HG03064 (cell line): ENCODE measurements around the gene TAF5.
A peak's percentile ranks its signal among the peaks of the same experiment; 100 is the strongest.
"Not testable (repeated sequence)": the region's sequence is repeated elsewhere in the genome, so short reads cannot be mapped to it uniquely, and the experiment has no call there.

Experiments
- ATAC-seq: cut with Tn5 transposase; IDR thresholded peaks from one replicate; pipeline ENCODE4 v1.9.1; 2021; ENCODE audit warnings: low read depth; ENCODE audit not compliant: unreplicated experiment

TAF5 gene

GRCh38 chr10:103367782-103368518 is at the start of gene TAF5:
Gene TAF5 (plus strand): TSS chr10:103367976. CDS start chr10:103367990, 14 bp downstream.
- ATAC-seq = peak; percentile 56

DNA sequence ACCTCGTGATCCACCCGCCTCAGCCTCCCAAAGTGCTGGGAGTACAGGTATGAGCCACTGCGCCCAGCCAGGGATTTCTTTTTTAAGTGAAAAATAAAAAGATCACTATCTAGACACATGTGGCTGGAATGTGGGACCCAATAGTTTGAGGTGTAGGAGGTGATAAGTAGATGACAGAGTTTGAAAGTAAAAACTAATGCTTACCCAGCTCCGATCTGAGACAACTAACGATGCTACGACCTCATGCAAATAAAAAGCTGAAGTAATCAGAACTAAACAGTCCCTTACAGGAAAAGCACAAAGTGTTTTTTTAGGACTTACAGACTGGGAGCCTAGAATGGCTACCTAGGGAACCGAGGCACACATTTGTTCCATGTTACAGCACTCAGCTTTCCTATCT is 39.9 kb upstream of the TAF5 start:
- ATAC-seq = no peak

DNA sequence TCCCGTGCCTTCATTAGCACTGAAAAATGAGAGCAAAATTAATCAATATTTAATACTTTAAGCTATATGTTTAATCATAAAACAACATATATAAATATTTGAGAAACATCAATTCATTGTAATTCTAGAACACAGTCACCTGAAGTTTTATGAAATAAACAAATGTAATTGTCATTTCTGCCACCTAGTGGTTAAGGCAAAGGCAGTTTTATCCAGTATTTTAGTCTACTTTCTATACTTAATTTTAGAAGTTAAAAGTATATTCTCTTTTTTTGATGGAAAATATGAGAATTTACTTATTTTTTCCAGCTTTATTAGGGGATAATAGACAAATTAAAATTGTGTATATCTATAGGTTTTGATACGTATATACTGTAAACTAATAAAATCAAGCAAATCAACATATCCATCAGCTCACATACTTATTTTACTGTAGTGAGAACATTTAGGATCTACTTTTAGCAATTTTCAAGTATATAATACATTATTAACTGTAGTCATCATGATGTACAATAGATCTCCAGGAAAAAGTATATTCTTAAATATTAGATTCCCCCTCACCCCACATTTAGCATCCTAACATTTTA is 33.7 kb upstream of the TAF5 start:
- ATAC-seq = no peak

GRCh38 chr10:103334567-103334966 is 33.2 kb upstream of the TAF5 start:
- no peak for ATAC-seq

DNA sequence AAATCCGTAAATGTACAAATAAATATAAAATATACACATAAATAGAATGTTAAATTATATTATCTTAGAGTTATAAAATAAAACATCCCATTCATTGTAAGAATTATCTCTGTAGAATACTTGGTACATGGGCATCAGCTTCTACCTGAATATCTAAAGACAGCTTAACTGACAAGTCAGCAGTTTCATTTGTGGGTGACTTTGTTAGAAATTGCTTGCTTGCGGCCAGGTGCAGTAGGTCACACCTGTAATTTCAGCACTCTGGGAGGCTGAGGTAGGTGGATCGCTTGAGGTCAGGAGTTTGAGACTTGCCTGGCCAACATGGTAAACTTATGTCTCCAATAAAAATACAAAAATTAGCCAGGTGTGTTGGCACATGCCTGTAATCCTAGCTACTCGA is 31.4 kb upstream of the TAF5 start:
- no peak for ATAC-seq

DNA sequence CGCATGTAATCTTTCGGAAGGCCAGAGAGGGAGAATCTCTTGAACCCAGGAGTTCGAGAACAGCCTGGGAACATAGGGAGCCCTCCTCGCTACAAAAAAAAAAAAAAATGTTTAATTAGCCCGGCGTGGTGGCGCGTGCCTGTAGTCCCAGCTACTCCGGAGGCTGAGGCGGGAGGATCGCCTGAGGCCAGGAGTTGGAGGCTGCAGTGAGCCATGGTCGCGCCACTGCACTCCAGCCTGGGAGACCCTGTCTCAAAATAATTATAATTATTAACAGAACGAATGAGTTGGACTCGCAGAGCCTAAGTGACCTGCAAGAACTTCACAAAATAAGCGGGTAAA is 17.6 kb upstream of the TAF5 start:
- ATAC-seq = no peak

DNA sequence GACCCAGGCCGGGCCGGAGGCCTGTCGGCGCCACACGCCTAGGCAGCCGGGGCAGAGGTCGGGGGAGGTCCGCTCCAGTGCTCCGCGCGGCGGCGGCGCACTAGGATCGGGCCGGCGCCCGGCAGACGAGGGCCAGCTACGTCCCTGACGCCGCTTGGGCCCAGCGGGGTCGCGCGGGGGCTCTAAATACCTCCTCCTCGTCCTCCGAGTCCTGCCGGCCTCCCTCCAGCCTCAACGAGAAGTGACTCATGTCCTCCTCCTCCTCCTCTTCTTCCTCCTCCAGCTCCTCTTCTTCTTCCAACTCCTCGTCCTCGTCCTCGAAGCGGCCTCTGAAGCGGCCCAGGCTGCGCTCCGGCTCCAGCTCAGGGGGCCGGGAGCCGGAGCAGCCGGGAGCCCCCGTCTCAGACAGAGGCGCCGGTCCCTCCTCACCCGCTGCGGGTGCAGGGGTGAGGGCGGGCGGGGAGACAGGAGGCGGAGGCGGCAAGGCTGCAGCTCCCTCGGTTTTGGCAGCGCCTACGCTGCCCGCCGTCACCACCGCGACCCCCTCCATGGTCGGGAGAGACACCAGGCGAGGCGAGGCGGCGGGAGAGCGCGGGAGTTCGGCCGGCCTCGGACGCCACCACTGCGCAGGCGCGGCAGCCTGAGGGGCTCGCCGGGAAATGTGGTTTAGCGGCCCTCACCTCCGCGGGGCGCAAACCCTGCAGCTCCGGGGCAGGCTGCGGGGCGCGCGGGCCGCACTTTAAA is 17.1 kb upstream of the TAF5 start, which contains the start of gene PCGF6:
TSS of gene PCGF6 (minus strand) at position 624 of the 744 bp plus-strand sequence. CDS start at position 550, 74 bp downstream.
- ATAC-seq = peak; percentile 71

DNA sequence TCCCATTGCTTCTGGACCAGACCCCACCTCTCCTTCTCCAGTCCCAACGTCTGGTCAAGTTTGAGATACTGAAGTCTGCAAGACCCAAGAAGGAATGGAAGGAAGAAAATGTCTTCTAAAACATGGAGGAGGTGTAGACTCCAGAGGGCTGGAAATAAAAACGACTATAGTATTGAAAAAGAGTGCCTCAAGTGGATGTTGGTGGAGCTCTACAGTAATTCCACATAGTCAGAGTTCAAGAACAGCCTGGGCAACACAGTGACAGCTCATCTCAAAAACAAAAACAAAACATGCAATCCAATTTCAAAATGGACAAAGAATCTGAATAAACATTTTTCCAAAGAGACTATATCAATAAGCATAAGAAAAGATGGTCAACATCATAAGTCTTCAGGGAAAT is 14.5 kb upstream of the TAF5 start:
- ATAC-seq = no peak

DNA sequence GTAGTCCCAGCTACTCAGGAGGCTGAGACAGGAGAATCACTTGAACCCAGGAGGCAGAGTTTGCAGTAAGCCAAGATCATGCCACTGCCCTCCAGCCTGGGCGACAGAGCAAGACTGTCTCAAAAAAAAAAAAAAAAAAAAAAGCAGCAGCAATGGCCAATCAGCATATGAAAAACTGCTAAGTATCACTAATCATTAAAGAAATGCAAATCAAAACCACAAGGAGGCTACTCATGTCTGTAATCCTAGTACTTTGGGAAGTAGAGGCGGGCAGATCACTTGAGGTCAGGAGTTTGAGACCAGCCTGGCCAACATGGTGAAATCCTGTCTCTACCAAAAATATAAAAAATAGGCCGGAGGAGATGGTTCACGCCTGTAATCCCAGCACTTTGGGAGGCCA is 13.2 kb upstream of the TAF5 start:
- ATAC-seq = not testable (repeated sequence)

DNA sequence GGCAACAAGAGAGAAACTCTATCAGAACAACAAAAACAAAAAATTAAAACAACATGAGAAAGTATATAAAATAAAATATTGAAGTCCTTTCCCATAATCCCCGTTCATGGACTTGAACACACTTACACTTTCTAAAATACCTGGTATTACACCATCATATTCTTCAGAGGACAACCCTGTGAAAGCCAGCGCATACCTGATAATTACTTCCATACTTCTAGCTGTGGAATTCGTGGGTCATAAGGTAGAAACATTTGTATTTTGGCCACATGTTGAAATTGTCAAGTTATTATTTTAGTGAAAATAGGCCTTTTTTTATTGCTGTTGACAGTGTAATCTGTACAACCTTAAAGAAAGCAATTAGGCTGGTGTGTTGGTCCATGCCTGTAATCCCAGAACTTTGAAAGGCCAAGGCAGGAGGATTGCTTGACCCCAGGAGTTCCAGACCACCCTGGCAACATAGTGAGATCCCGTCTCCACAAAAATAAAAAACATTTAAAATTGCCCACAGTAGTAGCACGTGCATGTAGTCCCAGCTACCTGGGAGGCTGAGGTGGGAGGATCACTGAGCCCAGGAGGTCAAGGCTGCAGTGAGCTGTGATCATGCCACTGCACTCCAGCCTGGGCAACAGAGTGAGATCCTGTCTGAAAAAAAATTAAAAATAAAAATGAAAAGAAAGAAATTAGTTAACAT is 11.7 kb upstream of the TAF5 start:
- no peak for ATAC-seq

- not testable (repeated sequence) for ATAC-seq
Measured at GRCh38 chr10:103359493-103359892, 8.3 kb upstream of the TAF5 start.

- not testable (repeated sequence) for ATAC-seq
Measured at GRCh38 chr10:103360791-103361190, 7.0 kb upstream of the TAF5 start.

DNA sequence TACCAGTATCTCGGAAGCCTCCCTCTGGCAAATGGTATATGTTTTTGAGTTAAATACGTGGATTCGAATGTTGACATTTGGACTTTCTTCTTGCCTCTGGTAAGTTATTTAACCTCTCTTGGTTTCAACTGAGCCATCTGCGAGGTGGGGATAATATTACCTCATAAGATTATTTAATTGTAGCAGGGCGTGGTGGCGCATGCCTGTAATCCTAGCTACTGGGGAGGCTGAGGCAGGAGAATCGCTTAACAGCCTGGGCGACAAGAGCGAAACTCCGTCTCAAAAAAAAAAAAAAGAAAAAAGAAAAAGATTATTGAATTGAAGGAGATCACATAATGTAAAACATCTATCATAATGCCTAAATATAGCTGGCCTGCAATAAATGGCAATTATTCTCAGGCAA is 396 bp upstream of the TAF5 start:
- ATAC-seq = no peak

DNA sequence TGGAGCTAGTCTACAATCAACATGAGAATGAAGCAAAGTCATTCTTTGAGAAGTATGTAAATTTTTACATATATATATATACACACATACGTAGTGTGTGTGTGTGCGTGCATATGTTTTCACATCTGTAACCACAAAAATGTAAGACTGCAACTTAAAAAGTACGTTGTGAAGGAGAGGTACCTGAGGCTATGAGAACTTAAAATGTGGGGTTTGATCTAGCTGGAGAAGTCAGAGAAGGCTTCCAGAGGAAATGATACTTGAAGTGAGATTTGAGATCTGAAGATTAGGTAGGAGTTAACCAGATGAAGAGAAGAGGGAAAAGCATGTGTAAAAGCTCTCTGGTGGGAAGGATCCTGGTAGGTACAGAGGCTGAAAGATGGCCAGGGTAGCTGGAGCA is 5.8 kb downstream of the TAF5 start:
- ATAC-seq = no peak

GRCh38 chr10:103374263-103374662 is 6.5 kb downstream of the TAF5 start:
- no peak for ATAC-seq

DNA sequence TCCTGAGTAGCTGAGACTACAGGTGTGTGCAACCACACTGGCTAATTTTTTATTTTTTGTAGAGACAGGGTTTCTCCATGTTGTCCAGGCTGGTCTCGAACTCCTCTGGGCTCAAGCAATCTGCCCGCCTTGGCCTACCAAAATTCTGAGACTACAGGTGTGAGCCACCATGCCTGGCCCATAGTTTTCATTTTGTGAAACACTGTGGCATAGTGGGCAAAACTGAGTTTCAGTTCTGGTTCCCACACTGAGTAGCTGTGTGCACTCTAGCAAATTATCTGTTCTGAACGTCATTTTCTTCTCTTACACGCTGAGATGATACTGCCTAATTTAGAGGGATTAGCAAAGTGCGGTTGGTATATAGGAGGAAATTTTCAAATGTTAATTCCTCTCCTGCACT is 15.0 kb downstream of the TAF5 start:
- ATAC-seq = no peak

DNA sequence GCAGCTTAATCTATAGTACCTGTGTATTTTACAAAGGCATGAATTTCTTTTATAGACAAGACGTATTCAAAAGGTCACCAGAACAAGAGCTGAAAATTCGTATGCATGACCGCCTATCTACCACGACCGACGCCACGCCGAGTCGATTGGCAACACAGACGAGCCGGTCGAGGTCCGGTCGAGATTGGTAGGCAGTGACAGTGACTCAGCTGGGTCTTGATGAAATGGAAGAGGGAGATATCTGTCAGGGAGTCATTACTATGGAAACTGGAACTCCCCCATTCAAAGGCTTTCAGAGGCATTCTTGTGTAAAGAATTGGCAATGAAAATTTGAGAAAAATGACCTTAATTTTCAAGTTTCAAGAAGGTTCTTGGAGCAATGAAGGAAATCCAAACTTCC is 26.4 kb downstream of the TAF5 start:
- ATAC-seq = no peak

DNA sequence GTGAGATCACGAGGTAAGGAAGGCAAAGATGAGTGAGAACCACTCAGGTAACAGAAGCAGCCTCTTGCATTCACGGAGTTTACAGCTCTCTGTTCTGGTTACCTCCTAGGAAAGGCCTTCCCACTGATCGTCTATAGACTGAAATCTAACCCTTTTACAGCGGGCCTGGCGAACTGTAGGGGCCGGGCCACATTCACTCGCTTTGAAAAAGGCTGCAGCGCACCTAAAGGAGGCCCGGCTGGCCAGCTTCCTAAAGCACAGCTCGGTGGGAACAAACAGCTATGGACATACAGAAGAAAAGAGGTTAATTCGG is 27.9 kb downstream of the TAF5 start:
- no peak for ATAC-seq

- peak; percentile 98 for ATAC-seq
Measured at GRCh38 chr10:103396067-103396788, 28.5 kb downstream of the TAF5 start, which contains the start of the genes ATP5MK and PDCD11. Gene ATP5MK (minus strand): TSS chr10:103396475. CDS start chr10:103392457, 4,018 bp downstream. Gene PDCD11 (plus strand): TSS chr10:103396626. CDS start chr10:103398427, 1,801 bp downstream.

GRCh38 chr10:103396789-103397087 is 29.0 kb downstream of the TAF5 start:
- ATAC-seq = no peak
